ENCODE measurements around the gene DDX47.
"Not testable (repeated sequence)": the region's sequence is repeated elsewhere in the genome, so short reads cannot be mapped to it uniquely, and the experiment has no call there.

The DDX47 gene

DNA sequence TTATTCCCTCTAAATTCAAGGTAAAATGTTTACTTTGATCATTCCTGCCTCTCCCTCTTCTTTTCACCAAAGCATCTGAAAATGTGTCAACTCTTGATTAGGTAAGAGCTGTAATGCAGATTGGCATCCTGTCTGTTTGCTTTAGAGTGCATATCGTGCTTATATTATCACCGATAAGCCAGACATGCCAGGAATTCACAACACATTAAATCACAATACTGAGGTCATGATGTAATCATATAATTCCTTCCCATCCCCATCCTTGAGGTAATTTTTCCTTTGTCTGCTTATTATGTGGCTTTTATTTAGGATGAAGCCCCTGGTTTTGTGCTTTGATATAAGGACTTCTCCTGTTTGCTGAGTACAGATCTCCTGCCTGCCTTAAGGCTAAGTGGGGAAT, 10.2 kb downstream of the DDX47 start:
- DNase-seq (ENCODE audit: low spot score), result peak; percentile 46

DNA sequence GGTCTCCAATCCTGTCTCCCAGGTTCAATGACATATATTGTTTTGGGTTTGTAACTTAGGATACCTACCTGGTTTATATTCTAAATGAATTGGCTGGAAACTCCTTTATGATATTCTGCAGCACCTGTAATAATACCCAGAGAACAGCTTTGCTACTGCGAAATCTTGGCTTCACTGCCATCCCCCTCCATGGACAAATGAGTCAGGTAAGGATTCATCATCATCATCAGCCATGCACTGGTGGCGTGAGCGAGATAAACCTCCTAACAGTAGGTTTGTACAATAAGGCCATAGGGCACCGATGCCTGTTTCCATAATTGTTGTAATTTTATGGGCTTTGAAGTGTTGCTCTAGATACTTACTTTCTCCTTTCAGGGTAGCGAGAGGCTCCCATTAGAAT, 10.7 kb downstream of the DDX47 start:
- DNase-seq (ENCODE audit: low spot score), result no peak

DNA sequence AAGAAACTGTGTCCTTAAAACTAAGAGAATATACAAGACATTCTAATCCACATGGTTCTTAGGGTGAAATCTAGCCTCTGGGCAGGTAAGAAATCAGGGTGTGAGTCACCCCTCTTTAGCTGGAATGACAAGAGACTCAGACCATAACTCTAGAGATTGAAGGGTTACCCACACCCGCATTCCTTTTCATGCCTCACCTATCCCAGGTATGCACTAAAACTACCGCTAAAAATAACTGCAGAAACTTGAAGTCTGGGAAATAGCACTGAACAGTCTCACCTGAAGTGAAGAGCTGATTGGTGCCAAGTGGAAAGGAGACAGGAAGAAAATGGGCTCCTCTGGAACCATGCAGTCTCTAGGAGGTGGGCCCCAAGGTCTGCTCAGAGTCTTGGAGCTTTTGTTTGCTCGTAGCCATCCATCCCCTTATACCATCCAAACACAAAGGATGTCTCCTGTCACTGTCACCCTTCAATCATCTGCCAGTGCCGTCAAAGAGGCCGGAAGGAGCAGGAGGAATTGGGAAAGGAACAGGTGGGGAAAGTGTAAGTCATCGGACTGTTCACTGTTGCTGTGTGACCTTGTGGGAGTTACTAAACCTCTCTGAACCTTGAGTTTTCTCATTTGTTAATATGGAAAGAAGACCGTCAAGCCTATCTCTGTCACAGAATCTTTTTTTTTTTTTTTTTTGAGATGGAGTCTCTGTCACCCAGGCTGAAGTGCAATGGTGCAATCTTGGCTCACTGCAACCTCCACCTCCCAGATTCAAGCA, 22.4 kb downstream of the DDX47 start:
- DNase-seq (ENCODE audit: low spot score), result no peak

DNA sequence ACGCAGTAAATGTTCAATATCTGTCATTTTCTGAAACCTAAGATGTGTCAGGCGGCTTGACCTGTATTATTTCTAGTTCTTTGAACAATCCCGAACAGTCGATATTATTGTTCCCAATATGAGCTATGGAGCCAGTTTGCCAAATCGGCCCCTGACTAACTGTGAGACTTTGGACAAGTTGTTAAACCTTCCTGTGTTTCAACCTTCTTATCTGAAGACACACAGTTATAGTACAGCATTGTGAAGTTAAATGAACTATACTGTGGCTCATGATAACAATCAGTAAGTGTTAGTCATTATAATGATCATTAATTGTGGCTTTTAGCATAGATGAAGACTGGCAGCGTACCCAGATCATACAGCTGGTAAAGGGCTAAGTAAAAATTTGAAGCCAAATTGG, 23.4 kb downstream of the DDX47 start:
- no peak for DNase-seq (ENCODE audit: low spot score)

DNA sequence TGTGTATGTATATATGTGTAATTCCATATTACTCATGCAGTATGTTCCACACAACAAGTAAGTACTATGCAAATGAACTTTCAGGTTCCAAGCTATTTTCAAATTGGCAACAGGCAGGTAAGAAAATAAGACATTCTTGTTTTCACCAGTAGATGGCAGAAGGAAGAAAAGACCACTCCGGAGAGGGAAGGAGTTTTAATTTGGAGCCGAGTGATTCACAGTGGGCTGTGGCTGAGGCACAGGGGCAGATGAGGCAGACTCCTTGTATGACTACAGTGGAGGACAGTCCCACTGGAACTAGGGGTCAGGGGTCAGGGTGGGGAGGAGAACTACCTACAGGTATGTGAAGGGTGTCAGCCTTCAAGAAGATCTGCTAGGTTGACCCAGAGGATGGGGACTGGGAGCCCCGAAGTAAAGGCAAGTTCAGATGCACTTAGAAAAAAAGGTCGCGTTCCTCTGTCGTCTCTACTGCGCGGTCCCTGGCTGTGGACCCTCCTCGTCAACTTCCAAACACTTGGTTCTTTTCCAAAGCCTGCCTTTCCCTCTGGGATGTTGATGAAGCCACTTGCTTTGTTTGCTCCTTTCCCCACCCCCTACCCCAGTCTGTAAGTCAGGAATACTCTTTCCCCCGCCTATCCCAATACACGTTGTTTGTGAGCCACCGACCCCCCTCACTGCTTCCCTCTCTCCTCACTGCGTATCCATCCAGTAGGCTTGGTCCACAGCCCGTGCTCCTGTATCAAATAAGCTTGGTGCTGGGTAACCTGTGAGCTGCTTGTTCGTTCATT, 24.1 kb downstream of the DDX47 start:
- peak; percentile 87 for DNase-seq (ENCODE audit: low spot score)

DNA sequence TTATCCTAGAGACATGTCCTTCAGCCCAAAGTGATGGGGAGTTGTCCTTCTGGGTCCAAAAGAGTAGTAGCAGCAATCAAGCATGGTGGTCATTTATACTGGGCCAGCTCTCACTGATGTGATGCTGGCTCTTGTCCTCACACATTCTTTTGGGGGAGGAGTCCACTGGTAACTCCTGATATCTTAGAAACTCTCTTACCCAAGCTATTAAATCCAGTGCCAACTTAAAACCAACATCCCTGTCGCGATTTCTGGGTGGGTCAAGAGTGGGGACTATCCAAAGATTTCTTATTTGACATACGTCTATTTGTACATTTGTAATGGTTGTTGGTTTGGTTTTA, 24.6 kb downstream of the DDX47 start:
- DNase-seq (ENCODE audit: low spot score), result no peak

DNA sequence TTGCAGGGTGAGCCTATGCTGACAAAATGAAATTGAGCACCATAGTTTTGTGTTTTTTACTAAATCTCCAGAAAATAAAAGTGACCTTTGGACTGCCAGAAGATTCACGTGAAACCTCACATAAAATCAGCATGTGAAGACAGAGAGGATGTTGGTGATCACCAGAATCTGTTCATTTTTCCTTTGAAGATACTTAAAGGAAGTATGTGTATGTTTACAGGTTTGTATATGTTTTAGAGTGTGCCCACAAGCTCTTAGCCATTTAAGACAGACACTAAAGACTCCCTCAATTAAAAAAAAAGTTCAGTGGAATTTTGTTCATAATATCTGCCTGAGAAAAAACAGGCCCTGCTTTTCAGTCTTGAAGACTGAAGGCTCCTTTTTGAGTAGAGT, 25.9 kb downstream of the DDX47 start:
- no peak for DNase-seq (ENCODE audit: low spot score)

DNA sequence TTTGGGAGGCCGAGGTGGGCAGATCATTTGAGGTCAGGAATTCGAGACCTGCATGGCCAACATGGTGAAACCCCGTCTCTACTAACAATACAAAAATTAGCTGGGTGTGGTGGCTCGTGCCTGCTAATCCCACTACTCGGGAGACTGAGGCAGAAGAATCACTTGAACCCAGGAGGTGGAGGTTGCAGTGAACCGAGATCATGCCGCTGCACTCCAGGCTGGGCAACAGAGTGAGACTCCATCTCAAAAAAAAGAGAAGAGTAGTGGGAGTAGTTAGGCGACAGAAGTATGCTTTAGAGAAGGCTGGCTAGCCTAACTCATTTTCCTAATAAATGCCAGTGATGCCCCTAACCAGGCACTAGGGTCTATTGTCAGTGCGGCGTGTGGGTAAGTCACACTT, 26.3 kb downstream of the DDX47 start:
- not testable (repeated sequence) for DNase-seq (ENCODE audit: low spot score)

DNA sequence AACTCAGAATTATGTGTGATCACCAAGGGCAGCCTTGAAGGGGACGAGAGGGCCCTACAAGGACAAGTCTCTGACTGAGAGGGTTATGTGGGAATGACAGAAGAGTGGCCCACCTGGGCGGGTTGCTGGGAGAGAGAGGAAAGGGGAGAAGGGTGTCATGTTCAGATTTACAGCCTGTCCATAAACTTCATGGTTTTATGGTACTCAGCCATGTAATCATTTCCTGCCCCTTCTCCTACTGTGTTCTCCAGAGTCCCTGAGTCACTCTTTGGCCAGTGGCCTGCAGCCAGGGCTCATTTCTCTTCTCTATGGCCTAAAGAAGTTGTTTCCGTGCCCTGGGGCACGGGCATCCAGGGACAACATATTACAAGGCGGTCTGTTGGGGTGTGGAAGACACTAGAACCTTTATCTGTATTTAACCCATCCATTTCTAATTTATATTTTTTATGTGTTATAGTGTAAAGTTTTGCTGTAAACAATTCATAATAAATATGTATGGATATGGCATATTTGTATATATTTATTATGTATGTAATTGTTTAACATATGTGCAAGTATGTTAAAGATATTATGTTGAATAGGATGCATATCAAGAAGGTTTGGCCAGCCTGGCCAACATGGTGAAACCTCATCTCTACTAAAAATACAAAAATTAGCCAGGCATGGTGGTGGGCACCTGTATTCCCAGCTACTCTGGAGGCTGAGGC, 26.9 kb downstream of the DDX47 start:
- peak; percentile 90 for DNase-seq (ENCODE audit: low spot score)

DNA sequence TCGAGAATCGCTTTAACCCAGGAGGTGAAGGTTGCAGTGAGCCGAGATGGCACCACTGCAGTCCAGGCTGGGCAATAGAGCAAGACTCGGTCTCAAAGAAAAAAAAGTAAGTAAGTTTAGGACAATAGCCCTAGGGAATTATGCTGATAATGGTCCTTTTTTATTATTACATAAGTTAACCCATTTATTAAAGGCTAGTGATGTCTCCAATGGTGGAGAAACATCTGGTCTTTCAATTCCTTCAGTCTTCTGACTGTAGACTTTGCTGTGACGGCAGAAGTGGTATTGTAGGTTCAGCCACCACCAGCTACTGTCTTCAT, 27.4 kb downstream of the DDX47 start:
- DNase-seq (ENCODE audit: low spot score), result no peak

DNA sequence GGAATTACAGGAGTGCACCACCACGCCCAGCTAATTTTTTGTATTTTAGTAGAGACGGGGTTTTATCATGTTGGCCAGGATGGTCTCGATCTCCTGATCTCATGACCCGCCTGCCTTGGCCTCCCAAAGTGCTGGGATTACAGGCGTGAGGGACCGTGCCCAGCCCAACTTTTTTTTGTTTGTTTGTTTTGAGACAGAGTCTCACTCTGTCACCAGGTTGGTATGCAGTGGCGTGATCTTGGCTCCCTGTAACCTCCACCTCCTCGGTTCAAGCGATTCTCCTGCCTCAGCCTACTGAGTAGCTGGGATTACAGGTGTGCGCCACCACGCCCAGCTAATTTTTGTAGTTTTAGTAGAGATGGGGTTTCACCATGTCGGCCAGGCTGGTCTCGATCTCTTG, 28.3 kb downstream of the DDX47 start:
- not testable (repeated sequence) for DNase-seq (ENCODE audit: low spot score)

DNA sequence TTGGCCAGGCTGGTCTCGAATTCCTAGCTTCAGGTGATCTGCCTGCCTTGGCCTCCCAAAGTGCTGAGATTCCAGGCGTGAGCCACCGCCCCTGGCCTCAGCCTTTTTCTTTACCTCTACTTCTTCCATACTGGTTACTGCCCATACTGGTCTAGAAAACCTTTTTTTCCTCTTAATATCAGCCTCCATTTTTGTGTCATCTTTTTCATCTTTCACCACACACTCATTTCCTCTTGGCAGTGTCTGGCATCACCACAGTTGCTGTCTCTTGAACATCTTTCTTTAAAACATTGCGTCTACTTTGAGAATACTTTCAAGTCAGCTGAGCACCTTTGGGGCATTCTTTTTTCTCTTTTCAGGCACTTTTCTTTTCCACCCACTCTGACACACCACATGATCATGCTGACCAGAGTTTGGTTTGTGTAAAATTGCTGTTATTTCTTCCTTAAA, 32.7 kb downstream of the DDX47 start:
- no peak for DNase-seq (ENCODE audit: low spot score)

DNA sequence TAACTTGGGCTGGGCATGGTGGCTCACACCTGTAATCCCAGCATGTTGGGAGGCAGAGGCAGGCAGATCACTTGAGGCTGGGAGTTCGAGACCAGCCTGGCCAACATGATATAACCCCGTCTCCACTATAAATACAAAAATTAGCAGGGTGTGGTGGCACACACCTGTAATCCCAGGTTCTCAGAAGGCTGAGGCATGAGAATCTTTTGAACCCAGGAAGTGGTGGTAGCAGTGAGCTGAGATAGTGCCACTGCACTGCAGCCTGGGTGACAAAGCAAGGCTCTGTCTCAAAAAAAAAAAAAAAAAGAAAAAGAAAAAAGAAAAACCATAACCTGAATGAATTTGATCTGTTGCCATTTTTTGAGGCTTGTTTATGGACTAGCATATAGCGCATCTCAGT, 33.6 kb downstream of the DDX47 start:
- not testable (repeated sequence) for DNase-seq (ENCODE audit: low spot score)

DNA sequence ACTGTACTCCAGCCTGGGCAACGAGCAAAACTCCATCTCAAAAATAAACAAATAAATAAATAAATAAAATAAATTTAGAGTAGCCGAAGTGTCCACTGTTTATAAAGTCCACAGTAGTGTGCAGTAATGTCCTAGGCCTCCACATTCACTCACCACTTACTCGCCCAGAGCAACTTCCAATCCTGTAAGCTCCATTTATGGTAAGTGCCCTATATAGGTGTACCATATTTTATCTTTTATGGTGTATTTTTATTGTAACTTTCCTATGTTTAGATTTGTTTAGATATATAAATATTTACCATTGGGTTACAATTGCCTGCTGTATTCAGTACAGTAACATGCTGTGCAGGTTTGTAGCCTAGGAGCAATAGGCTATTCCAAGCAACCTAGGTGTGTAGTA, 40.3 kb downstream of the DDX47 start:
- DNase-seq (ENCODE audit: low spot score), result no peak

DNA sequence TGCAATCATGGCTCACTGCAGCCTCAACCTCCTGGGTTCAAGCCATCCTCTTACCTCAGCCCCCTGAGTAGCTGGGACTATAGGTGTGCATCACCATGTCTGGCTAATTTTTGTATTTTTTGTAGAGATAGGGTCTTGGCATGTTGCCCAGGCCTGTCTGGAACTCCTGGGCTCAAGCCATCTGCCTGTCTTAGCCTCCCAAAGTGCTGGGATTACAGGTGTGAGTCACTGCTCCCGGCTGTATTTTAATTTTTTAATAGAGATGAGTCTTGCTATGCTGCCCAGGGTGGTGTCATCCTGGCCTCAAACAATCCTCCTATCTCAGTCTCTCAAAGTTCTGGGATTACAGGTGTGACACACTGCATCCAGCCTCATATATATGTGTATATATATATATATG, 46.5 kb downstream of the DDX47 start:
- DNase-seq (ENCODE audit: low spot score), result no peak

DNA sequence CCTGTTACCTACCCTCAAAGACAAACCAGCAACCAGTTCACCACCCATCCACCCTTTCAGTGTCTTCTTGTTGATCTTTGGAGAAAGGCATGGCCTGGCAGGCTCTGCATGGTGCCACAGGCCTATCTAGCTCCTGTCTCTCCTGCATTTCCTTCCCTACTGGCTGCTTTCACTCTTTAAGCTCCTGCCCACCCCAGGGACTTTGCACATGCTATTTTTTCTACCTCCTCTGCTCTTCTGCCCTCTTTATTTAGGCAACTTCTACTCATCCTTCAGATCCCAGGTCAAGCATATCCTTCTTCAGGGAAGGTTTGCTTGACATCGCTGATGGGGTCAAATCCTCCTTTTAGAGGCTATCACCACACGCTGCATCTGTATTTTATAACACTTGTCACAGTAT, 51.1 kb downstream of the DDX47 start:
- DNase-seq (ENCODE audit: low spot score), result no peak

DNA sequence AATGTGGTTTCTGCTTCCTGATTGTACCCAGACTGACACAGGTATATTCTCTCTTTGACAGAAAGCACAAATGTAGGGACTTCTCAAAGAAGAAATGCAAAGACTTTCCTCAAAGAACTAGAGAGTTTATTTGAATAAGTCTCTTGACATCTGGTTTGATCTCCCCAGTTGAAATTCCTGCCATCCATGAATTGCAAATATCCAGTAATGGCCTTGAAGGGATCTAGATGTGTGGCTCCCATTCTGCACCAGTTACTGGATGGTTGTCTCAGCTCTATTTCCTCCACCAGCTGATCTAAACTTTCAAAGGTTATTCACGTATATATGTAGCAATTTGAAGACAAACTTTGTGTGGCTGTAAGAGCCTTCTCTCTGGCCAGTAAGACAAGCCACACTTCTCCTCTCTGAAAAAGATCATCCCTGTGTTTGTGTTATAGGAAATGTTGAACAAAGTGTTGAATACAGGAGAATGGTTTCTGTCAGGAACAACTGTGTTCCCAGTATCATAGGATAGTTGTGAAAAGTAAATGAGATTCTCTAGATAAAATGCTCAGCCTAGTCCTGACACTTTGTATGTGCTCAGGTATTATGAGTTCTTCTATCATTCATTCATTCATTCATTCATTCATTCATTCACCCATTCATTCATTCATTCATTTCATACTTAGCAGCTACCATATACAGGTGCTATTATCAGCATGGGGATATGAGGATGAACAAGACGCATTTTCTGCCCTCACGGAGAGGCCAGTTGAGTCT, 55.5 kb downstream of the DDX47 start:
- DNase-seq (ENCODE audit: low spot score), result no peak

DNA sequence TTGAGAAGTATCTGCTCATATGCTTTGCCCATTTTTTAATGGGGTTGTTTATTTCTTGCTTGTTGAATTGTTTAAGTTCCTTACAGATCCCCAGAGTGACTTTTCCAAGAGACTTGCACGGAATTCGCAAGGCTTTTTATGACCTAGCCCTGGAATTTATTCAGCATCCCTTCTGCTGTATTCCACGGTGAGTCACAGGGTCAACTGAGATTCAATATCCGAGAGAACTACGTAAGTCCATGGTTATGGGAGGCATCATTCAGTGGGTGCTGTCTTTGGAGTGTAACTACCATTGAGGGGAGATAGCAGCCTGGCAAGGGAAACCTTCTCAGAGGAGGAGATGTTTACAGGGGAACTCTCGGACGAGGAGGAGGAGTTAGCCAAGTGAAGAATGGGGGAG, 57.3 kb downstream of the DDX47 start:
- DNase-seq (ENCODE audit: low spot score), result peak; percentile 38

DNA sequence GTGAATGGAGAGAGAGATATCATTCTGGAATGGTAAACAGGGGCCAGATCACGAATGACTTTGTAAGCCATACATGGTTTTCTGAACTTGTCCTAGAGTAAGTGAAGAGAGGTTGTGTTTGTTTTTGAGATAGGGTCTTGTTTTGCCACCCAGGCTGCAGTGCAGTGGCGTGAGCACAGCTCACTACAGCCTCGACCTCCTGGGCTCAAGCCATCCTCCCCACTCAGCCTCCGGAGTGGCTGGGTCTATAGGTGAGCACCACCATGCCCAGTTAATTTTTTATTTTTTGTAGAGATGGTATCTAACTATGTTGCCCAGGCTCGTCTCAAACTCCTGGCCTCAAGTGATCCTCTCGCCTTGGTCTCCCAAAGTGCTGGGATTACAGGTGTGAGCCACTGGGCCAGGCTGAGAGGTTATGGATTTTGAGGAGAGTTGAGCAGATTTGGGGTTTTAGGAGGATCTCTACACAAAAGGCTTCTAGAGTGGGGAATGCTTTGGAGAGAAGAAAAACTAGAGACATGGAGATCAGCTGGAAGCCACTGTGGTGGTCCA, 58.5 kb downstream of the DDX47 start:
- no peak for DNase-seq (ENCODE audit: low spot score)

DNA sequence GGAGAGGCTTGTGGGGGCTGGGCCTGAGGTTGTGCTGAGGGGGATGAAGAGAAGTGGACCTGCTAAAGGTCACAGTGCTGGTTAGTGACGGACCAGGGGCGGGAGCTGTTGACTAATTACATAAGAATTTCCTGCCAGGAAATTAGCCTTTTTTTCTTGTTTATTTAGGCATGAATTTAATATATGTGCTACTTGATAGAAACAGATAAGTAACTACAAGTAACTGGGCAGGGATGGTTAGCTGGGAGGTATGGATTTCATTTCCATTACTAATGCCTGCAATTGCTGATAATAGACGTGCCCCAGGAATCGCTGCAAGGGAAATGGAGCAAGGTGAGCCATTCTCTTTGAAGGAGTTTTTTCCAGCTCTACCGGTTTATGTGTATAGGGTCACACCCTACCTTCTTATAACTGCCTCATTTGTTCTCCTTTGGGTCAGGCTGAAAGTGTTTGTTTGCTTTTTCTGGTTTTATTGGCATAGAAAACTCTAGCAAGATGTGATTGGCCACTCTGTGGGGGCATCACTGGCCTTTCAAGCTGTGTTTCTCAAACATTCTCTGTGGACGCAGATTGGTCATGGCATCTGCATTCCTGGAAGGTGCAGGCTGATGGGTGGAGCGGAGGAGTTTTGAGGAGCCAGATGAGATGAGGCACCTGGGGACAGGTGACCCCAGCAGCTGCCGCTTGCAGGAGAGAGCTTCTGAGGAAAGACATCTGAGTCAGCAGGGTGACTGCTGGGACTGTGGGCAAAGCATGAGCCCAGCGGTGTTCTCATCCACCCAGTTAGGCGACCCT, 59.2 kb downstream of the DDX47 start:
- DNase-seq (ENCODE audit: low spot score), result peak; percentile 52

DNA sequence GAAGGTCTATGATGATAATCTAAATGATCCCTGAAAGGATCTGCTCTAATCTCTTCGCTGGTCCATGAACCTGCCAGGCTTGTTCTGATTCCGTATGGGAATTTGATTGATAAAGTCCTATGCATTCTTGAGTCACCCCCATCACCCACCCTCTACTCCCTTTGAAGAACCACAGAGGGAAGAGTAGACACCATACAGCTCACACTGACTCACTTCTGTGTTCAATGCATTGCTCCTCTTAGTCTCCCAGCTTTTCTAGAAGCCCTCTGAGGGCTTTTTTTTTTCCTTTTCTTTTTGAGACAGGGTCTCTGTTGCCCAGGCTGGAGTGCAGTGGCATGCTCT, 59.8 kb downstream of the DDX47 start:
- no peak for DNase-seq (ENCODE audit: low spot score)

Data from AG20443 (cell line).